ENCODE measurements around the gene CAPG. TPM values are rescaled to one million over a fixed set of nuclear protein-coding genes. Genes with fewer than 3 reads are reported as not detected.

The CAPG gene
- polyA plus RNA-seq, 4 donors, result 35.8 to 130 (median 62.4) TPM

GRCh38 chr2:85398426-85399182, 11.6 kb downstream of the CAPG start:
- Histone ChIP-seq H3K4me1 (ENCODE audit: control insufficient read depth in 3 of 3, insufficient read depth in 2 of 3, low read depth in 1 of 3, low read length in 2 of 3) (no peaks in the 10 kb centered on the region), H3K36me3 (ENCODE audit: control insufficient read depth in 3 of 3, insufficient read depth in 2 of 3, low read depth in 1 of 3, low read length in 3 of 3) (peaks cover 0 to 70% (median 7%) of the 10 kb centered on the region in 3 donors), H3K9me3 (ENCODE audit: control insufficient read depth in 2 of 2, insufficient read depth in 1 of 2, low read depth in 1 of 2, low read length in 1 of 2) (peaks cover 0 to 5% of the 10 kb centered on the region in 2 donors), H3K27ac (ENCODE audit: low read depth in 1 of 3, low read length in 2 of 3) (no peak overlapping the region), H3K27me3 (ENCODE audit: control insufficient read depth in 3 of 3, insufficient read depth in 3 of 3, low read length in 3 of 3) (no peaks in the 10 kb centered on the region), H3K4me3 (ENCODE audit: low read depth in 1 of 3, low read length in 3 of 3) (no peak overlapping the region)
- 92 to 97% (median 93%) methylated on average over 5 to 8 of the region's 8 CpGs for WGBS, 3 donors
- FAIRE-seq (no peak), DNase-seq (no peak)

GRCh38 chr2:85397925-85398331, 12.2 kb downstream of the CAPG start:
- Histone ChIP-seq H3K4me3 (ENCODE audit: low read depth in 1 of 3, low read length in 3 of 3) (no peak overlapping the region), H3K36me3 (ENCODE audit: control insufficient read depth in 3 of 3, insufficient read depth in 2 of 3, low read depth in 1 of 3, low read length in 3 of 3) (peaks cover 0 to 74% (median 7%) of the 10 kb centered on the region in 3 donors), H3K9me3 (ENCODE audit: control insufficient read depth in 2 of 2, insufficient read depth in 1 of 2, low read depth in 1 of 2, low read length in 1 of 2) (no peaks in the 10 kb centered on the region), H3K27ac (ENCODE audit: low read depth in 1 of 3, low read length in 2 of 3) (no peak overlapping the region), H3K27me3 (ENCODE audit: control insufficient read depth in 3 of 3, insufficient read depth in 3 of 3, low read length in 3 of 3) (no peaks in the 10 kb centered on the region), H3K4me1 (ENCODE audit: control insufficient read depth in 3 of 3, insufficient read depth in 2 of 3, low read depth in 1 of 3, low read length in 2 of 3) (no peaks in the 10 kb centered on the region)
- no peak for DNase-seq
- 85 to 93% (median 88%) methylated on average over 4 of the region's 4 CpGs for WGBS, 3 donors
- FAIRE-seq, result no peak

GRCh38 chr2:85396531-85397470, 13.4 kb downstream of the CAPG start:
- no peaks in the 10 kb centered on the region for H3K27me3 ChIP-seq (ENCODE audit: control insufficient read depth in 3 of 3, insufficient read depth in 3 of 3, low read length in 3 of 3)
- H3K36me3 ChIP-seq (ENCODE audit: control insufficient read depth in 3 of 3, insufficient read depth in 2 of 3, low read depth in 1 of 3, low read length in 3 of 3), result peaks cover 0 to 83% (median 7%) of the 10 kb centered on the region in 3 donors
- H3K9me3 ChIP-seq (ENCODE audit: control insufficient read depth in 2 of 2, insufficient read depth in 1 of 2, low read depth in 1 of 2, low read length in 1 of 2), result no peaks in the 10 kb centered on the region
- no peak for FAIRE-seq
- H3K27ac ChIP-seq (ENCODE audit: low read depth in 1 of 3, low read length in 2 of 3), result peak overlapping the region in 1 of 3 donors; percentile 45
- no peak for DNase-seq
- H3K4me1 ChIP-seq (ENCODE audit: control insufficient read depth in 3 of 3, insufficient read depth in 2 of 3, low read depth in 1 of 3, low read length in 2 of 3), result no peaks in the 10 kb centered on the region
- WGBS, 3 donors, result 42 to 52% (median 48%) methylated on average over 5 of the region's 5 CpGs
- no peak overlapping the region for H3K4me3 ChIP-seq (ENCODE audit: low read depth in 1 of 3, low read length in 3 of 3)

- FAIRE-seq (no peak), DNase-seq (no peak)
- H3K27ac ChIP-seq (ENCODE audit: low read depth in 1 of 3, low read length in 2 of 3), result peak overlapping the region in 1 of 3 donors; percentile 45
- peaks cover 0 to 83% (median 6%) of the 10 kb centered on the region in 3 donors for H3K36me3 ChIP-seq (ENCODE audit: control insufficient read depth in 3 of 3, insufficient read depth in 2 of 3, low read depth in 1 of 3, low read length in 3 of 3)
- H3K4me3 ChIP-seq (ENCODE audit: low read depth in 1 of 3, low read length in 3 of 3), result no peak overlapping the region
- no peaks in the 10 kb centered on the region for H3K4me1 ChIP-seq (ENCODE audit: control insufficient read depth in 3 of 3, insufficient read depth in 2 of 3, low read depth in 1 of 3, low read length in 2 of 3)
- WGBS, 3 donors, result 92 to 93% (median 93%) methylated on average over 14 of the region's 14 CpGs
- H3K9me3 ChIP-seq (ENCODE audit: control insufficient read depth in 2 of 2, insufficient read depth in 1 of 2, low read depth in 1 of 2, low read length in 1 of 2), result no peaks in the 10 kb centered on the region
- no peaks in the 10 kb centered on the region for H3K27me3 ChIP-seq (ENCODE audit: control insufficient read depth in 3 of 3, insufficient read depth in 3 of 3, low read length in 3 of 3)
These were observed 14.2 kb downstream of the CAPG start for GRCh38 chr2:85395912-85396475.

- Histone ChIP-seq H3K4me1 (ENCODE audit: control insufficient read depth in 3 of 3, insufficient read depth in 2 of 3, low read depth in 1 of 3, low read length in 2 of 3) (no peaks in the 10 kb centered on the region), H3K4me3 (ENCODE audit: low read depth in 1 of 3, low read length in 3 of 3) (no peak overlapping the region), H3K36me3 (ENCODE audit: control insufficient read depth in 3 of 3, insufficient read depth in 2 of 3, low read depth in 1 of 3, low read length in 3 of 3) (peaks cover 4 to 83% (median 5%) of the 10 kb centered on the region in 3 donors), H3K27me3 (ENCODE audit: control insufficient read depth in 3 of 3, insufficient read depth in 3 of 3, low read length in 3 of 3) (no peaks in the 10 kb centered on the region), H3K27ac (ENCODE audit: low read depth in 1 of 3, low read length in 2 of 3) (no peak overlapping the region), H3K9me3 (ENCODE audit: control insufficient read depth in 2 of 2, insufficient read depth in 1 of 2, low read depth in 1 of 2, low read length in 1 of 2) (no peaks in the 10 kb centered on the region)
- no peak for DNase-seq
- FAIRE-seq, result no peak
- WGBS, 3 donors, result 80 to 87% (median 84%) methylated on average over 6 of the region's 6 CpGs
These were observed 15.2 kb downstream of the CAPG start for GRCh38 chr2:85394976-85395375.

GRCh38 chr2:85394261-85394681, 15.9 kb downstream of the CAPG start:
- Histone ChIP-seq H3K4me3 (ENCODE audit: low read depth in 1 of 3, low read length in 3 of 3) (no peak overlapping the region), H3K27ac (ENCODE audit: low read depth in 1 of 3, low read length in 2 of 3) (no peak overlapping the region), H3K4me1 (ENCODE audit: control insufficient read depth in 3 of 3, insufficient read depth in 2 of 3, low read depth in 1 of 3, low read length in 2 of 3) (no peaks in the 10 kb centered on the region), H3K36me3 (ENCODE audit: control insufficient read depth in 3 of 3, insufficient read depth in 2 of 3, low read depth in 1 of 3, low read length in 3 of 3) (peaks cover 4 to 85% (median 6%) of the 10 kb centered on the region in 3 donors), H3K27me3 (ENCODE audit: control insufficient read depth in 3 of 3, insufficient read depth in 3 of 3, low read length in 3 of 3) (no peaks in the 10 kb centered on the region), H3K9me3 (ENCODE audit: control insufficient read depth in 2 of 2, insufficient read depth in 1 of 2, low read depth in 1 of 2, low read length in 1 of 2) (no peaks in the 10 kb centered on the region)
- no peak for DNase-seq
- WGBS, 3 donors, result 81 to 87% (median 85%) methylated on average over 4 of the region's 4 CpGs
- FAIRE-seq, result no peak

GRCh38 chr2:85393836-85394235, 16.3 kb downstream of the CAPG start:
- DNase-seq (no peak), FAIRE-seq (no peak)
- WGBS, 3 donors, result 92 to 100% (median 96%) methylated on average over 3 to 4 of the region's 4 CpGs
- no peak overlapping the region for H3K4me3 ChIP-seq (ENCODE audit: low read depth in 1 of 3, low read length in 3 of 3)
- H3K27ac ChIP-seq (ENCODE audit: low read depth in 1 of 3, low read length in 2 of 3), result no peak overlapping the region
- no peaks in the 10 kb centered on the region for H3K27me3 ChIP-seq (ENCODE audit: control insufficient read depth in 3 of 3, insufficient read depth in 3 of 3, low read length in 3 of 3)
- H3K9me3 ChIP-seq (ENCODE audit: control insufficient read depth in 2 of 2, insufficient read depth in 1 of 2, low read depth in 1 of 2, low read length in 1 of 2), result no peaks in the 10 kb centered on the region
- H3K4me1 ChIP-seq (ENCODE audit: control insufficient read depth in 3 of 3, insufficient read depth in 2 of 3, low read depth in 1 of 3, low read length in 2 of 3), result no peaks in the 10 kb centered on the region
- peaks cover 4 to 85% (median 9%) of the 10 kb centered on the region in 3 donors for H3K36me3 ChIP-seq (ENCODE audit: control insufficient read depth in 3 of 3, insufficient read depth in 2 of 3, low read depth in 1 of 3, low read length in 3 of 3)
